Measurements from ENCODE around the gene UGT1A8.

UGT1A8 gene

GRCh38 chr2:233679196-233679595 lies 61.8 kb downstream of the UGT1A8 start:
- Histone ChIP-seq H3K27ac (ENCODE audit: low read depth, low read length) (no peak overlapping the region), H2AK5ac (ENCODE audit: low read length) (no peak overlapping the region), H3K4ac (ENCODE audit: low read depth, low read length) (no peak overlapping the region), H3K56ac (ENCODE audit: low read length) (no peak overlapping the region), H2BK5ac (ENCODE audit: low read length) (no peak overlapping the region), H3K4me1 (ENCODE audit: control insufficient read depth, low read depth, low read length) (no peaks in the 10 kb centered on the region), H3K79me1 (ENCODE audit: low read length) (no peaks in the 10 kb centered on the region), H4K8ac (ENCODE audit: low read depth, low read length) (no peak overlapping the region), H3K9ac (ENCODE audit: low read length) (no peak overlapping the region), H3K23ac (ENCODE audit: low read length) (no peak overlapping the region), H3K79me2 (ENCODE audit: control insufficient read depth, insufficient read depth, low read length) (no peaks in the 10 kb centered on the region), H3K4me2 (ENCODE audit: low read length) (no peak overlapping the region), H2BK15ac (replicated peaks; ENCODE audit: low read depth) (no peak overlapping the region), H3K4me3 (ENCODE audit: low read length) (no peak overlapping the region), H4K5ac (ENCODE audit: low read length) (no peak overlapping the region), H3K27me3 (ENCODE audit: insufficient read depth, low read length, poor library complexity) (no peaks in the 10 kb centered on the region), H2BK120ac (ENCODE audit: low read depth, low read length) (no peak overlapping the region), H3K18ac (ENCODE audit: low read length) (no peak overlapping the region), H3K36me3 (ENCODE audit: control insufficient read depth, insufficient read depth, low read length) (no peaks in the 10 kb centered on the region)
- no CpG with 5 or more reads among the region's 4 CpGs for WGBS (ENCODE audit: extremely low coverage, insufficient coverage, low lambda C conversion rate)
- DNase-seq: no peak

- no peak overlapping the region for H3K18ac ChIP-seq (ENCODE audit: low read length)
- no peak overlapping the region for H4K8ac ChIP-seq (ENCODE audit: low read depth, low read length)
- no peak overlapping the region for H2BK120ac ChIP-seq (ENCODE audit: low read depth, low read length)
- no peak overlapping the region for H3K4ac ChIP-seq (ENCODE audit: low read depth, low read length)
- DNase-seq: no peak
- H3K23ac ChIP-seq (ENCODE audit: low read length): no peak overlapping the region
- H4K5ac ChIP-seq (ENCODE audit: low read length): no peak overlapping the region
- no peak overlapping the region for H2BK15ac ChIP-seq (replicated peaks; ENCODE audit: low read depth)
- no peak overlapping the region for H3K4me3 ChIP-seq (ENCODE audit: low read length)
- no peak overlapping the region for H3K4me2 ChIP-seq (ENCODE audit: low read length)
- H3K56ac ChIP-seq (ENCODE audit: low read length): no peak overlapping the region
- no peaks in the 10 kb centered on the region for H3K27me3 ChIP-seq (ENCODE audit: insufficient read depth, low read length, poor library complexity)
- no peak overlapping the region for H3K27ac ChIP-seq (ENCODE audit: low read depth, low read length)
- no peaks in the 10 kb centered on the region for H3K79me2 ChIP-seq (ENCODE audit: control insufficient read depth, insufficient read depth, low read length)
- no peaks in the 10 kb centered on the region for H3K36me3 ChIP-seq (ENCODE audit: control insufficient read depth, insufficient read depth, low read length)
- H3K4me1 ChIP-seq (ENCODE audit: control insufficient read depth, low read depth, low read length): no peaks in the 10 kb centered on the region
- H2BK5ac ChIP-seq (ENCODE audit: low read length): no peak overlapping the region
- no peaks in the 10 kb centered on the region for H3K79me1 ChIP-seq (ENCODE audit: low read length)
- H2AK5ac ChIP-seq (ENCODE audit: low read length): no peak overlapping the region
- WGBS (ENCODE audit: extremely low coverage, insufficient coverage, low lambda C conversion rate): no CpG with 5 or more reads among the region's 4 CpGs
- no peak overlapping the region for H3K9ac ChIP-seq (ENCODE audit: low read length)
These were observed 63.1 kb downstream of the UGT1A8 start for GRCh38 chr2:233680361-233681045.

- Histone ChIP-seq H2BK120ac (ENCODE audit: low read depth, low read length) (no peak within 1 kb of the TSS), H3K36me3 (ENCODE audit: control insufficient read depth, insufficient read depth, low read length) (no peaks in the 10 kb centered on the region), H3K4me2 (ENCODE audit: low read length) (no peak within 1 kb of the TSS), H3K18ac (ENCODE audit: low read length) (no peak within 1 kb of the TSS), H3K23ac (ENCODE audit: low read length) (no peak within 1 kb of the TSS), H2BK5ac (ENCODE audit: low read length) (no peak within 1 kb of the TSS), H3K27me3 (ENCODE audit: insufficient read depth, low read length, poor library complexity) (no peaks in the 10 kb centered on the region), H3K79me1 (ENCODE audit: low read length) (no peaks in the 10 kb centered on the region), H3K9ac (ENCODE audit: low read length) (no peak within 1 kb of the TSS), H4K8ac (ENCODE audit: low read depth, low read length) (no peak within 1 kb of the TSS), H3K4me1 (ENCODE audit: control insufficient read depth, low read depth, low read length) (no peaks in the 10 kb centered on the region), H3K27ac (ENCODE audit: low read depth, low read length) (no peak within 1 kb of the TSS), H2AK5ac (ENCODE audit: low read length) (no peak within 1 kb of the TSS), H3K4me3 (ENCODE audit: low read length) (no peak within 1 kb of the TSS), H3K4ac (ENCODE audit: low read depth, low read length) (no peak within 1 kb of the TSS), H3K79me2 (ENCODE audit: control insufficient read depth, insufficient read depth, low read length) (no peaks in the 10 kb centered on the region), H2BK15ac (replicated peaks; ENCODE audit: low read depth) (no peak within 1 kb of the TSS), H3K56ac (ENCODE audit: low read length) (no peak within 1 kb of the TSS), H4K5ac (ENCODE audit: low read length) (no peak within 1 kb of the TSS)
- WGBS (ENCODE audit: extremely low coverage, insufficient coverage, low lambda C conversion rate): no CpG with 5 or more reads among the region's 5 CpGs
- no peak for DNase-seq
These were observed 64.2 kb downstream of the UGT1A8 start, which contains the start of gene UGT1A7 for GRCh38 chr2:233681521-233682099. Gene UGT1A7, plus strand, starts transcription at chr2:233681901. Its CDS starts 37 bp downstream, at chr2:233681938.

GRCh38 chr2:233684640-233685039 lies 67.2 kb downstream of the UGT1A8 start:
- WGBS (ENCODE audit: extremely low coverage, insufficient coverage, low lambda C conversion rate): no CpG with 5 or more reads among the region's 1 CpG
- H3K23ac ChIP-seq (ENCODE audit: low read length): no peak overlapping the region
- no peaks in the 10 kb centered on the region for H3K79me1 ChIP-seq (ENCODE audit: low read length)
- H4K8ac ChIP-seq (ENCODE audit: low read depth, low read length): no peak overlapping the region
- H3K9ac ChIP-seq (ENCODE audit: low read length): no peak overlapping the region
- H3K18ac ChIP-seq (ENCODE audit: low read length): no peak overlapping the region
- H3K4me2 ChIP-seq (ENCODE audit: low read length): no peak overlapping the region
- no peaks in the 10 kb centered on the region for H3K79me2 ChIP-seq (ENCODE audit: control insufficient read depth, insufficient read depth, low read length)
- H3K4ac ChIP-seq (ENCODE audit: low read depth, low read length): no peak overlapping the region
- H3K27me3 ChIP-seq (ENCODE audit: insufficient read depth, low read length, poor library complexity): no peaks in the 10 kb centered on the region
- no peak overlapping the region for H2AK5ac ChIP-seq (ENCODE audit: low read length)
- no peak for DNase-seq
- H3K4me3 ChIP-seq (ENCODE audit: low read length): no peak overlapping the region
- no peak overlapping the region for H2BK5ac ChIP-seq (ENCODE audit: low read length)
- H2BK15ac ChIP-seq (replicated peaks; ENCODE audit: low read depth): no peak overlapping the region
- H3K27ac ChIP-seq (ENCODE audit: low read depth, low read length): no peak overlapping the region
- no peak overlapping the region for H2BK120ac ChIP-seq (ENCODE audit: low read depth, low read length)
- no peak overlapping the region for H4K5ac ChIP-seq (ENCODE audit: low read length)
- H3K36me3 ChIP-seq (ENCODE audit: control insufficient read depth, insufficient read depth, low read length): no peaks in the 10 kb centered on the region
- no peak overlapping the region for H3K56ac ChIP-seq (ENCODE audit: low read length)
- H3K4me1 ChIP-seq (ENCODE audit: control insufficient read depth, low read depth, low read length): no peaks in the 10 kb centered on the region

- no peak overlapping the region for H4K5ac ChIP-seq (ENCODE audit: low read length)
- no peak overlapping the region for H2BK120ac ChIP-seq (ENCODE audit: low read depth, low read length)
- no CpG with 5 or more reads among the region's 5 CpGs for WGBS (ENCODE audit: extremely low coverage, insufficient coverage, low lambda C conversion rate)
- no peaks in the 10 kb centered on the region for H3K36me3 ChIP-seq (ENCODE audit: control insufficient read depth, insufficient read depth, low read length)
- no peak overlapping the region for H2BK15ac ChIP-seq (replicated peaks; ENCODE audit: low read depth)
- H3K79me2 ChIP-seq (ENCODE audit: control insufficient read depth, insufficient read depth, low read length): no peaks in the 10 kb centered on the region
- no peak overlapping the region for H3K4me3 ChIP-seq (ENCODE audit: low read length)
- H2BK5ac ChIP-seq (ENCODE audit: low read length): no peak overlapping the region
- H3K4me2 ChIP-seq (ENCODE audit: low read length): no peak overlapping the region
- no peak overlapping the region for H3K18ac ChIP-seq (ENCODE audit: low read length)
- no peak overlapping the region for H2AK5ac ChIP-seq (ENCODE audit: low read length)
- no peak for DNase-seq
- H3K4me1 ChIP-seq (ENCODE audit: control insufficient read depth, low read depth, low read length): no peaks in the 10 kb centered on the region
- H3K4ac ChIP-seq (ENCODE audit: low read depth, low read length): no peak overlapping the region
- H3K9ac ChIP-seq (ENCODE audit: low read length): no peak overlapping the region
- no peaks in the 10 kb centered on the region for H3K27me3 ChIP-seq (ENCODE audit: insufficient read depth, low read length, poor library complexity)
- no peak overlapping the region for H4K8ac ChIP-seq (ENCODE audit: low read depth, low read length)
- H3K23ac ChIP-seq (ENCODE audit: low read length): no peak overlapping the region
- H3K56ac ChIP-seq (ENCODE audit: low read length): no peak overlapping the region
- H3K27ac ChIP-seq (ENCODE audit: low read depth, low read length): no peak overlapping the region
- no peaks in the 10 kb centered on the region for H3K79me1 ChIP-seq (ENCODE audit: low read length)
These were observed 69.5 kb downstream of the UGT1A8 start for GRCh38 chr2:233686928-233687327.

- no peak overlapping the region for H3K56ac ChIP-seq (ENCODE audit: low read length)
- no peaks in the 10 kb centered on the region for H3K4me1 ChIP-seq (ENCODE audit: control insufficient read depth, low read depth, low read length)
- no peak overlapping the region for H4K8ac ChIP-seq (ENCODE audit: low read depth, low read length)
- H2AK5ac ChIP-seq (ENCODE audit: low read length): no peak overlapping the region
- no peak overlapping the region for H3K4me2 ChIP-seq (ENCODE audit: low read length)
- H3K4me3 ChIP-seq (ENCODE audit: low read length): no peak overlapping the region
- no peak overlapping the region for H3K18ac ChIP-seq (ENCODE audit: low read length)
- no CpG with 5 or more reads among the region's 5 CpGs for WGBS (ENCODE audit: extremely low coverage, insufficient coverage, low lambda C conversion rate)
- no peaks in the 10 kb centered on the region for H3K79me1 ChIP-seq (ENCODE audit: low read length)
- no peak overlapping the region for H3K9ac ChIP-seq (ENCODE audit: low read length)
- no peaks in the 10 kb centered on the region for H3K27me3 ChIP-seq (ENCODE audit: insufficient read depth, low read length, poor library complexity)
- DNase-seq: no peak
- no peaks in the 10 kb centered on the region for H3K79me2 ChIP-seq (ENCODE audit: control insufficient read depth, insufficient read depth, low read length)
- no peak overlapping the region for H3K4ac ChIP-seq (ENCODE audit: low read depth, low read length)
- no peak overlapping the region for H2BK15ac ChIP-seq (replicated peaks; ENCODE audit: low read depth)
- no peak overlapping the region for H3K23ac ChIP-seq (ENCODE audit: low read length)
- no peak overlapping the region for H3K27ac ChIP-seq (ENCODE audit: low read depth, low read length)
- no peaks in the 10 kb centered on the region for H3K36me3 ChIP-seq (ENCODE audit: control insufficient read depth, insufficient read depth, low read length)
- no peak overlapping the region for H2BK120ac ChIP-seq (ENCODE audit: low read depth, low read length)
- no peak overlapping the region for H4K5ac ChIP-seq (ENCODE audit: low read length)
- H2BK5ac ChIP-seq (ENCODE audit: low read length): no peak overlapping the region
These were observed 70.9 kb downstream of the UGT1A8 start for GRCh38 chr2:233688341-233688740.
